Kidney (tissue), 14 donors: ENCODE results near the gene CAMTA1. TPM values are rescaled to one million over a fixed set of nuclear protein-coding genes. Genes with fewer than 3 reads are reported as not detected.
A peak's percentile ranks its signal among the peaks of the same experiment; 100 is the strongest.

ENCODE experiments used
- DNase-seq, 5 donors: peaks; one replicate each; pipeline ENCODE4 v3.0.0-alpha.2; 2013 to 2020
- FAIRE-seq: peaks from 2 replicates; lab custom pipeline; 2012; peaks lifted over from hg19 to GRCh38; lab: Jason Lieb, UNC
- H3K27ac ChIP-seq, 2 donors: one replicate each; pipeline ENCODE4 v1.7.0; 2013; ENCODE audit warnings: low read depth in 2 of 2, low read length in 2 of 2, inconsistent platforms in 1 of 2
- H3K27me3 ChIP-seq: one replicate; pipeline ENCODE4 v1.7.1; 2013; ENCODE audit warnings: low read length, inconsistent platforms; ENCODE audit not compliant: control insufficient read depth, insufficient read depth
- H3K36me3 ChIP-seq, 3 donors: one replicate each; pipeline versions ENCODE4 v1.7.0 to v1.7.1; 2013; ENCODE audit warnings: low read length in 3 of 3, control low read depth in 1 of 3, inconsistent platforms in 1 of 3; ENCODE audit not compliant: insufficient read depth in 3 of 3, control insufficient read depth in 2 of 3
- H3K4me1 ChIP-seq, 3 donors: one replicate each; pipeline versions ENCODE4 v1.7.0 to v1.7.1; 2013; ENCODE audit warnings: low read length in 3 of 3, inconsistent platforms in 1 of 3, low read depth in 1 of 3; ENCODE audit not compliant: control insufficient read depth in 2 of 3, insufficient read depth in 2 of 3
- H3K4me3 ChIP-seq, 3 donors: one replicate each; pipeline versions ENCODE4 v1.7.0 to v1.8.1; 2013; ENCODE audit warnings: low read length in 3 of 3, control low read depth in 1 of 3, inconsistent platforms in 1 of 3
- H3K9ac ChIP-seq, 3 donors: one replicate each; pipeline versions ENCODE4 v1.7.0 to v1.7.1; 2013; ENCODE audit warnings: low read length in 3 of 3, control low read depth in 1 of 3, inconsistent platforms in 1 of 3
- H3K9me3 ChIP-seq, 3 donors: one replicate each; pipeline versions ENCODE4 v1.7.0 to v1.7.1; 2013; ENCODE audit warnings: low read length in 3 of 3, control low read depth in 1 of 3, inconsistent platforms in 1 of 3; ENCODE audit not compliant: control insufficient read depth in 2 of 3, insufficient read depth in 1 of 3
- CTCF ChIP-seq: IDR thresholded peaks from 3 replicates; pipeline ENCODE4 v1.5.1; 2012; ENCODE audit warnings: mild to moderate bottlenecking, moderate library complexity, borderline replicate concordance; ENCODE audit not compliant: insufficient read depth; ENCODE audit errors: extremely low read depth
- intact Hi-C: fragments of 100-400 bp; cut with DNase I; formaldehyde crosslinking; loops from one replicate; pipeline ENCODE4 v1.11.1; 2022
- polyA plus RNA-seq: library from polyadenylated mRNA; stranded (reverse); fragments of 350-450 nt; fragmentation: Illumina TruSeq; extraction: RNeasy Lipid Tissue Mini Kit (QIAGEN cat#74804); gene quantifications from one replicate; pipeline ENCODE4 v1.2.3, GENCODE V29; 2014; ENCODE audit warnings: low read depth, low replicate concordance; ENCODE audit not compliant: insufficient read depth
- total RNA-seq: library from RNA; stranded (reverse); fragmentation: NEBNext Ultra II Directional; extraction: Animal tissue kit (Norgen Biotek cat#: 25700); gene quantifications from one replicate; pipeline ENCODE4 v1.2.1, GENCODE V29; 2021
- donor health status: control.
- donor health status: control.
- donor health status: control.
- donor health status: control.
- donor health status: control.
- donor health status: DM: yes; HTN: yes; CAD: no.
- donor health status: Normal renal cell carcinoma (clear cell type).

Gene CAMTA1
- total and polyA plus RNA-seq, 2 donors from 2014 or later: 79.0 to 170 TPM

GRCh38 chr1:7621334-7622219 lies 836.3 kb downstream of the CAMTA1 start:
- H3K4me3 ChIP-seq: peak overlapping the region in 1 of 3 donors; percentile 28
- H3K4me1 ChIP-seq: peaks cover 0 to 14% (median 4%) of the 10 kb centered on the region in 3 donors
- DNase-seq (peak in 4 of 5 donors; percentile 34 to 91 (median 67)), FAIRE-seq (no peak)
- intact Hi-C loops: no loop called here
- no peaks in the 10 kb centered on the region for H3K36me3 ChIP-seq
- TF ChIP-seq CTCF: no peak
- peak overlapping the region; percentile 36 to 87 for H3K27ac ChIP-seq
- no peaks in the 10 kb centered on the region for H3K27me3 ChIP-seq
- no peaks in the 10 kb centered on the region for H3K9me3 ChIP-seq
- H3K9ac ChIP-seq: no peak overlapping the region

GRCh38 chr1:7623842-7624241 lies 838.6 kb downstream of the CAMTA1 start:
- Histone ChIP-seq H3K4me3 (no peak overlapping the region), H3K36me3 (no peaks in the 10 kb centered on the region), H3K9me3 (no peaks in the 10 kb centered on the region), H3K4me1 (peaks cover 0 to 14% (median 4%) of the 10 kb centered on the region in 3 donors), H3K27ac (no peak overlapping the region), H3K27me3 (no peaks in the 10 kb centered on the region), H3K9ac (no peak overlapping the region)
- FAIRE-seq (no peak), DNase-seq (peak in 1 of 5 donors; percentile 28)
- intact Hi-C loops: no loop called here
- no peak for TF ChIP-seq CTCF

- Histone ChIP-seq H3K27ac (no peak overlapping the region), H3K27me3 (no peaks in the 10 kb centered on the region), H3K9ac (no peak overlapping the region), H3K4me3 (no peak overlapping the region), H3K36me3 (no peaks in the 10 kb centered on the region), H3K4me1 (peaks cover 0 to 14% (median 4%) of the 10 kb centered on the region in 3 donors), H3K9me3 (no peaks in the 10 kb centered on the region)
- FAIRE-seq (no peak), DNase-seq (peak in 1 of 5 donors; percentile 43)
- no peak for TF ChIP-seq CTCF
- intact Hi-C loops: no loop called here
Measured at GRCh38 chr1:7624791-7625355, 839.6 kb downstream of the CAMTA1 start.
